Bronchus fibroblast of lung (primary cell): Measurements from ENCODE around the gene CEACAM3. TPM values are rescaled to one million over a fixed set of nuclear protein-coding genes. Genes with fewer than 3 reads are reported as not detected.

ENCODE experiments used
- total RNA-seq: library from RNA; depleted of rRNA; stranded (reverse); fragments of >200 nt; gene quantifications from 2 replicates; pipeline ENCODE4 v1.2.3, GENCODE V29; 2015

Gene CEACAM3
- not detected in 2 replicates for total RNA-seq

GRCh38 chr19:41796362-41796761 lies at the start of gene CEACAM3:
Gene CEACAM3, plus strand, starts transcription at chr19:41796587. Its CDS starts 91 bp downstream, at chr19:41796678.

GRCh38 chr19:41755328-41755913 lies 41.0 kb upstream of the CEACAM3 start, which contains the start of gene CEACAM6:
Gene CEACAM6, plus strand, starts transcription at chr19:41755530. Its CDS starts 109 bp downstream, at chr19:41755639.

GRCh38 chr19:41844601-41845000 lies 48.2 kb downstream of the CEACAM3 start, which contains the start of gene LYPD4:
Gene LYPD4, minus strand, starts transcription at chr19:41844683. Its CDS starts 5,398 bp downstream, at chr19:41839285.

GRCh38 chr19:41845001-41845050 lies 48.4 kb downstream of the CEACAM3 start, which contains the start of gene DMRTC2:
Gene DMRTC2, plus strand, starts transcription at chr19:41845042. Its CDS starts 2,387 bp downstream, at chr19:41847429.

DNA sequence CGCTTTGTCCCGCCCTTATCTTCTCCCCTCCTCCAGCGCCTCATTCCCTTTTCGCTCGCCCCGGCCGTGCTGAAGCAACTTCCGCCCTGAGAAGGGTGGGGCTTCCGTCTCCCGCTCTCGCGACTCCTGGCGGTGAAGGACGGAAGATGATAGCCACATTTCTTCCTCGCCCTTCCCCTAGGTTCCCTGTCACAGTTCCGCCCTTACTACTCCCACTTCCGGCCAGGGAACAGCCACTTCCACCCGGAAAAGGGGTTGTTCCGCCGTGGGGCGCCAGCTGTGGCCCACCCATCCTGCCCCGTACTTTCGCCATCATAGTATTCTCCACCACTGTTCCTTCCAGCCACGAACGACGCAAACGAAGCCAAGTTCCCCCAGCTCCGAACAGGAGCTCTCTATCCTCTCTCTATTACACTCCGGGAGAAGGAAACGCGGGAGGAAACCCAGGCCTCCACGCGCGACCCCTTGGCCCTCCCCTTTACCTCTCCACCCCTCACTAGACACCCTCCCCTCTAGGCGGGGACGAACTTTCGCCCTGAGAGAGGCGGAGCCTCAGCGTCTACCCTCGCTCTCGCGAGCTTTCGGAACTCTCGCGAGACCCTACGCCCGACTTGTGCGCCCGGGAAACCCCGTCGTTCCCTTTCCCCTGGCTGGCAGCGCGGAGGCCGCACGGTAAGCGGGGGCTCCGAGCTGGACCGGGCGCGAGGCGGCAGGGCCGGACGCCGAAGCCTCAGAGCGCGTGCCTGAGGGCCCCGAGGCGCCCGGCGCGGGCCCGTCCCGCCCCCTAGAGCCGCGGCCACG lies 63.4 kb downstream of the CEACAM3 start, which contains the start of gene RPS19:
TSS of gene RPS19 (plus strand) at position 638 of the 801 bp plus-strand sequence. CDS start 520 bp downstream, outside the sequence.

Other genes with a start within 250 kb of the CEACAM3 start
- gene CEACAM21, start 220.4 kb upstream of the CEACAM3 start, total RNA-seq = not detected in 2 replicates
- gene CEACAM4, start 169.5 kb upstream of the CEACAM3 start, total RNA-seq = not detected in 2 replicates
- gene CEACAM7, start 108.3 kb upstream of the CEACAM3 start, total RNA-seq = not detected in 2 replicates
- not detected in 2 replicates for gene CEACAM5, start 88.0 kb upstream of the CEACAM3 start, total RNA-seq
- gene CEACAM6, start 41.1 kb upstream of the CEACAM3 start, total RNA-seq = not detected in 2 replicates
- gene LYPD4, start 48.1 kb downstream of the CEACAM3 start, total RNA-seq = not detected in 2 replicates
- not detected in 2 replicates for gene DMRTC2, start 48.5 kb downstream of the CEACAM3 start, total RNA-seq
- 1,890 and 2,099 TPM in 2 replicates for gene RPS19, start 63.7 kb downstream of the CEACAM3 start, total RNA-seq
- gene CD79A, start 80.7 kb downstream of the CEACAM3 start, total RNA-seq = under 0.01 and 0.45 TPM in 2 replicates
- 54.0 and 56.3 TPM in 2 replicates for gene ARHGEF1, start 86.6 kb downstream of the CEACAM3 start, total RNA-seq
- under 0.01 TPM in 2 replicates for gene ERFL, start 131.9 kb downstream of the CEACAM3 start, total RNA-seq
- 280 and 302 TPM in 2 replicates for gene RABAC1, start 162.7 kb downstream of the CEACAM3 start, total RNA-seq
- gene ATP1A3, start 197.6 kb downstream of the CEACAM3 start, total RNA-seq = 0.15 and 0.17 TPM in 2 replicates